Kidney epithelial cell (primary cell): Measurements from ENCODE around the gene ERC2. TPM values are rescaled to one million over a fixed set of nuclear protein-coding genes. Genes with fewer than 3 reads are reported as not detected.

Source experiments
- DNase-seq: peaks from one replicate; pipeline ENCODE4 v3.0.0-alpha.2; 2010; ENCODE audit warnings: low read depth
- H3K27me3 ChIP-seq: 2 replicates; pipeline ENCODE4 v1.6.0; 2011; ENCODE audit warnings: low read length; ENCODE audit not compliant: control insufficient read depth, insufficient read depth
- H3K36me3 ChIP-seq: 2 replicates; pipeline ENCODE4 v1.5.1; 2011; ENCODE audit warnings: low read length; ENCODE audit not compliant: control insufficient read depth, insufficient read depth
- H3K4me3 ChIP-seq: 2 replicates; pipeline ENCODE4 v1.5.1; 2011; ENCODE audit warnings: low read depth, mild to moderate bottlenecking, control low read depth, low read length
- CTCF ChIP-seq: IDR thresholded peaks from 2 replicates; pipeline ENCODE4 v1.5.1; 2011; ENCODE audit warnings: mild to moderate bottlenecking, moderate library complexity, low read length, control low read depth, inconsistent platforms; ENCODE audit not compliant: insufficient read depth, poor library complexity, severe bottlenecking
- total RNA-seq: library from RNA; depleted of rRNA; stranded (reverse); fragments of >200 nt; gene quantifications from 2 replicates; pipeline ENCODE4 v1.2.3, GENCODE V29; 2015

Gene ERC2
- total RNA-seq, 1 donor from 2014 or later: 17.0 TPM

- no peak overlapping the region for H3K4me3 ChIP-seq
- no peaks in the 10 kb centered on the region for H3K27me3 ChIP-seq
- no peak for TF ChIP-seq CTCF
- H3K36me3 ChIP-seq: no peaks in the 10 kb centered on the region
- DNase-seq: no peak
Measured at GRCh38 chr3:55884491-55885285, 583.6 kb downstream of the ERC2 start.

- DNase-seq: no peak
- no peaks in the 10 kb centered on the region for H3K36me3 ChIP-seq
- H3K27me3 ChIP-seq: no peaks in the 10 kb centered on the region
- H3K4me3 ChIP-seq: no peak overlapping the region
- TF ChIP-seq CTCF: no peak
Measured at GRCh38 chr3:55884066-55884465, 584.2 kb downstream of the ERC2 start.

GRCh38 chr3:55882006-55882405 is 586.3 kb downstream of the ERC2 start:
- DNase-seq: no peak
- Histone ChIP-seq H3K36me3 (no peaks in the 10 kb centered on the region), H3K4me3 (no peak overlapping the region), H3K27me3 (no peaks in the 10 kb centered on the region)
- TF ChIP-seq CTCF: no peak

GRCh38 chr3:55880357-55880756 is 587.9 kb downstream of the ERC2 start:
- no peak for TF ChIP-seq CTCF
- Histone ChIP-seq H3K36me3 (no peaks in the 10 kb centered on the region), H3K27me3 (no peaks in the 10 kb centered on the region), H3K4me3 (no peak overlapping the region)
- no peak for DNase-seq

GRCh38 chr3:55879901-55880331 is 588.4 kb downstream of the ERC2 start:
- H3K4me3 ChIP-seq: no peak overlapping the region
- TF ChIP-seq CTCF: no peak
- no peak for DNase-seq

GRCh38 chr3:55877703-55878102 is 590.6 kb downstream of the ERC2 start:
- DNase-seq: no peak
- no peak for TF ChIP-seq CTCF
- H3K36me3 ChIP-seq: no peaks in the 10 kb centered on the region
- H3K27me3 ChIP-seq: no peaks in the 10 kb centered on the region
- no peak overlapping the region for H3K4me3 ChIP-seq

More at GRCh38 chr3:55879901-55880331, 588.4 kb downstream of the ERC2 start:
- no peaks in the 10 kb centered on the region for H3K27me3 ChIP-seq
- no peaks in the 10 kb centered on the region for H3K36me3 ChIP-seq
